GM12864 (cell line): Measurements from ENCODE around the gene SP140L.
"Not testable (repeated sequence)": the region's sequence is repeated elsewhere in the genome, so short reads cannot be mapped to it uniquely, and the experiment has no call there.

ENCODE experiments used
- DNase-seq: peaks from one replicate; pipeline ENCODE4 v3.0.0-alpha.2; 2011; ENCODE audit warnings: low read depth
- H3K4me3 ChIP-seq: 2 replicates; pipeline ENCODE4 v1.5.1; 2011; ENCODE audit warnings: mild to moderate bottlenecking, low read depth, low read length, control low read depth
- CTCF ChIP-seq: IDR thresholded peaks from 2 replicates; pipeline ENCODE4 v1.5.1; 2011; ENCODE audit warnings: low read depth, mild to moderate bottlenecking, moderate library complexity, low read length, control low read depth, inconsistent platforms; ENCODE audit errors: missing control alignments

SP140L gene

GRCh38 chr2:230335864-230336506, 9.0 kb downstream of the SP140L start:
- no peak for DNase-seq

GRCh38 chr2:230341936-230342528, 15.0 kb downstream of the SP140L start:
- DNase-seq, H3K4me3 ChIP-seq: not testable (repeated sequence)

More at GRCh38 chr2:230335864-230336506, 9.0 kb downstream of the SP140L start:
- H3K4me3 ChIP-seq: no peak overlapping the region
- no peak for TF ChIP-seq CTCF

GRCh38 chr2:230343041-230343624, 16.1 kb downstream of the SP140L start:
- not testable (repeated sequence) for DNase-seq, H3K4me3 ChIP-seq

GRCh38 chr2:230343747-230344146, 16.8 kb downstream of the SP140L start:
- TF ChIP-seq CTCF: no peak
- no peak for DNase-seq

GRCh38 chr2:230346465-230346864, 19.5 kb downstream of the SP140L start:
- H3K4me3 ChIP-seq: no peak overlapping the region
- no peak for DNase-seq
- TF ChIP-seq CTCF: no peak

More at GRCh38 chr2:230343747-230344146, 16.8 kb downstream of the SP140L start:
- H3K4me3 ChIP-seq: no peak overlapping the region

GRCh38 chr2:230346921-230347533, 20.0 kb downstream of the SP140L start:
- no peak for TF ChIP-seq CTCF
- DNase-seq: no peak
- no peak overlapping the region for H3K4me3 ChIP-seq

- H3K4me3 ChIP-seq: no peak overlapping the region
- DNase-seq: peak; percentile 24
- no peak for TF ChIP-seq CTCF
These were observed 20.8 kb downstream of the SP140L start for GRCh38 chr2:230347659-230348305.
